B cell (primary cell): ENCODE data around the gene PDK1. TPM values are rescaled to one million over a fixed set of nuclear protein-coding genes. Genes with fewer than 3 reads are reported as not detected.

Source experiments
- ATAC-seq: fragments of 200-7000 bp; cut with Tn5 transposase; one replicate; pipeline ENCODE4 v1.10.0; 2021; ENCODE audit warnings: low read depth, mild to moderate bottlenecking, moderate number of reproducible peaks, moderate library complexity
- CTCF ChIA-PET: fragments of 350-600 bp; sonication (Branson Sonifier 250); formaldehyde crosslinking; loops from one replicate; lab custom pipeline; 2021; ENCODE audit warnings: antibody characterized with exemption, inconsistent platforms; lab: Charles Lee
- POLR2A ChIA-PET: fragments of 350-600 bp; sonication (Branson Sonifier 250); formaldehyde crosslinking; loops from one replicate; lab custom pipeline; 2021; ENCODE audit warnings: antibody characterized with exemption; lab: Charles Lee
- DNase-seq: peaks from one replicate; pipeline ENCODE4 v3.0.0; 2013
- H2AFZ ChIP-seq: 2 replicates; pipeline ENCODE4 v1.6.1; 2012; ENCODE audit warnings: mild to moderate bottlenecking, low read depth, low read length; ENCODE audit not compliant: insufficient read depth, poor library complexity, severe bottlenecking
- H3K27ac ChIP-seq, 2 donors: 1 replicate in 1 of 2; 2 replicates in 1 of 2; pipeline ENCODE4 v1.5.1; 2012 to 2013; ENCODE audit warnings: low read length in 2 of 2, mild to moderate bottlenecking in 2 of 2, moderate library complexity in 1 of 2
- H3K27me3 ChIP-seq, 4 experiments: fragments of 200-600 bp in 1 of 4; sonication (generic) in 1 of 4; replicated peaks in 1 of 4; 1 replicate in 2 of 4; 2 replicates in 2 of 4; pipeline versions ENCODE4 v1.6.1 to v1.7.0; 2013 to 2016; ENCODE audit warnings: low read length in 3 of 4, mild to moderate bottlenecking in 2 of 4, mixed read lengths in 1 of 4, moderate library complexity in 1 of 4; ENCODE audit not compliant: insufficient read depth in 4 of 4, control insufficient read depth in 3 of 4; ENCODE audit errors: control extremely low read depth in 1 of 4
- H3K36me3 ChIP-seq, 2 experiments: replicated peaks in 1 of 2; 1 replicate in 1 of 2; 2 replicates in 1 of 2; pipeline versions ENCODE4 v1.6.1 to v1.7.1; 2013; ENCODE audit warnings: low read length in 1 of 2; ENCODE audit not compliant: insufficient read depth in 2 of 2, control insufficient read depth in 1 of 2; ENCODE audit errors: control extremely low read depth in 1 of 2, extremely low read depth in 1 of 2
- H3K4me1 ChIP-seq, 2 donors: fragments of 200-600 bp in 1 of 2; sonication (generic) in 1 of 2; 1 replicate in 1 of 2; 2 replicates in 1 of 2; pipeline versions ENCODE4 v1.5.1 to v1.6.1; 2013 to 2017; ENCODE audit warnings: low read length in 2 of 2; ENCODE audit not compliant: control insufficient read depth in 2 of 2, insufficient read depth in 2 of 2
- H3K4me2 ChIP-seq: replicated peaks from 2 replicates; pipeline ENCODE3; 2012; ENCODE audit warnings: mild to moderate bottlenecking, low read depth, low read length; ENCODE audit not compliant: poor library complexity, severe bottlenecking
- H3K4me3 ChIP-seq, 5 experiments: fragments of 200-600 bp in 1 of 5; sonication (generic) in 1 of 5; 1 replicate in 3 of 5; 2 replicates in 2 of 5; pipeline versions ENCODE4 v1.5.1 to v1.7.0; 2011 to 2016; ENCODE audit warnings: low read length in 4 of 5, mild to moderate bottlenecking in 4 of 5, low read depth in 2 of 5, control low read depth in 1 of 5, moderate library complexity in 1 of 5; ENCODE audit not compliant: insufficient read depth in 1 of 5; ENCODE audit errors: control extremely low read depth in 1 of 5, extremely low read depth in 1 of 5
- H3K79me2 ChIP-seq: fragments of 200-600 bp; sonication (generic); one replicate; pipeline ENCODE4 v1.6.0; 2016; ENCODE audit warnings: low read length; ENCODE audit not compliant: control insufficient read depth, insufficient read depth
- H3K9ac ChIP-seq: fragments of 200-600 bp; sonication (generic); 2 replicates; pipeline ENCODE4 v1.6.1; 2017; ENCODE audit warnings: mild to moderate bottlenecking, low read length, moderate library complexity
- H3K9me3 ChIP-seq, 3 donors: one replicate each; pipeline versions ENCODE4 v1.6.1 to v1.7.1; 2013; ENCODE audit warnings: low read length in 2 of 3; ENCODE audit not compliant: control insufficient read depth in 2 of 3, insufficient read depth in 1 of 3; ENCODE audit errors: control extremely low read depth in 1 of 3
- H4K20me1 ChIP-seq: 2 replicates; pipeline ENCODE4 v1.6.0; 2012; ENCODE audit warnings: mild to moderate bottlenecking, low read length; ENCODE audit not compliant: insufficient read depth, control insufficient read depth, poor library complexity, severe bottlenecking
- H3K27ac Mint-ChIP-seq: one replicate; pipeline ENCODE4 v1.8.0; 2021; ENCODE audit warnings: mixed read lengths
- H3K27me3 Mint-ChIP-seq: one replicate; pipeline ENCODE4 v1.8.0; 2021; ENCODE audit warnings: mixed read lengths
- H3K4me1 Mint-ChIP-seq: one replicate; pipeline ENCODE4 v1.8.0; 2021; ENCODE audit warnings: mixed read lengths
- H3K4me3 Mint-ChIP-seq: one replicate; pipeline ENCODE4 v1.8.0; 2021; ENCODE audit warnings: mixed read lengths
- H3K9me3 Mint-ChIP-seq: one replicate; pipeline ENCODE4 v1.8.0; 2022; ENCODE audit warnings: mixed read lengths; ENCODE audit not compliant: insufficient read depth
- CTCF ChIP-seq: fragments of 200-600 bp; IDR thresholded peaks from one replicate; pipeline ENCODE4 v1.8.0; 2022; ENCODE audit warnings: antibody characterized with exemption, mild to moderate bottlenecking
- EZH2 ChIP-seq: IDR thresholded peaks from 2 replicates; pipeline ENCODE4 v1.6.1; 2012; ENCODE audit warnings: borderline replicate concordance, low read depth, mild to moderate bottlenecking, moderate library complexity, low read length; ENCODE audit not compliant: insufficient read depth, poor library complexity, severe bottlenecking
- WGBS: methylation state at CpG from one replicate; pipeline ENCODE4 v1.1.5; 2013; ENCODE audit warnings: missing lambda C conversion rate; ENCODE audit not compliant: insufficient coverage; 5-methylcytosine and 5-hydroxymethylcytosine counted together
- intact Hi-C: fragments of 100-400 bp; cut with micrococcal nuclease; formaldehyde crosslinking; loops from one replicate; pipeline ENCODE4 v1.10.0; 2022
- polyA plus RNA-seq: library from polyadenylated mRNA; depleted of rRNA; stranded (reverse); fragments of >200 nt; gene quantifications from 2 replicates; pipeline ENCODE4 v1.2.3, GENCODE V29; 2012
- total RNA-seq, 2 donors: library from RNA; stranded (reverse); fragments of 120-200 nt in 1 of 2; gene quantifications; 1 replicate in 1 of 2; 2 replicates in 1 of 2; pipeline versions ENCODE4 v1.2.3 to v1.2.4, GENCODE V29; 2013 to 2022

The PDK1 gene
- total and polyA plus RNA-seq, 2 donors (not counting 1 experiment from before 2014, with no cell fraction given): 12.5 to 25.5 TPM

DNA sequence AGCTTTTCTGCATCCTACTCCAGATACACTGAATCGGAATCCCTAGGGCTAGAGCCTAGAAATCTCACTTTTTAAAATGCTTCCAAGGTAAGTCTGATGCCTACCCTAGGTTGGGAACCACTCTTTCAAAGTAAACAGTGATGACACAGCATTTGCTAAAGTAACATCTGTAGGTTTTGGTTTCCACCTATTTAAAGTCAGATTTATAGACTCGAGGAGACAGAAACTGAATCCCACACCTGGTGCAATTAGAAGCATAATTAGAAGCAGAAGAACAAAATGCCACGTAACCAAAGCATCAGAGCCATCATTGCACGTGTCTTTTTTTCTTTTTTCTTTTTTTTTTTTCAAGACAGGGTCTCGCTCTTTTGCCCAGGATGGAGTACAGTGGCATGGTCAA lies 40.9 kb downstream of the PDK1 start:
- CTCF ChIA-PET: no interaction called here

More for the DNA sequence above, 40.9 kb downstream of the PDK1 start:
- Histone ChIP-seq H3K27ac (no peak overlapping the region), H4K20me1 (no peaks in the 10 kb centered on the region), H3K4me1 (no peaks in the 10 kb centered on the region), H3K4me2 (no peak overlapping the region), H3K4me3 (no peak overlapping the region), H2AFZ (no peak overlapping the region), H3K27me3 (no peaks in the 10 kb centered on the region), H3K79me2 (no peaks in the 10 kb centered on the region), H3K9me3 (no peaks in the 10 kb centered on the region), H3K36me3 (peaks cover 6 to 71% of the 10 kb centered on the region in 2 experiments), H3K9ac (no peak overlapping the region)
- no peak for ATAC-seq
- Mint-ChIP-seq H3K9me3 (no peaks in the 10 kb centered on the region), H3K4me3 (no peak overlapping the region), H3K4me1 (no peaks in the 10 kb centered on the region), H3K27ac (no peak overlapping the region), H3K27me3 (no peaks in the 10 kb centered on the region)
- POLR2A ChIA-PET: no interaction called here
- 56% methylated on average over 4 of the region's 5 CpGs for WGBS
- no peak for DNase-seq
- TF ChIP-seq CTCF: no peak
- TF ChIP-seq EZH2: no peak
- intact Hi-C loops: no loop called here
